ENCODE measurements around the gene TBX2.

TBX2 gene

DNA sequence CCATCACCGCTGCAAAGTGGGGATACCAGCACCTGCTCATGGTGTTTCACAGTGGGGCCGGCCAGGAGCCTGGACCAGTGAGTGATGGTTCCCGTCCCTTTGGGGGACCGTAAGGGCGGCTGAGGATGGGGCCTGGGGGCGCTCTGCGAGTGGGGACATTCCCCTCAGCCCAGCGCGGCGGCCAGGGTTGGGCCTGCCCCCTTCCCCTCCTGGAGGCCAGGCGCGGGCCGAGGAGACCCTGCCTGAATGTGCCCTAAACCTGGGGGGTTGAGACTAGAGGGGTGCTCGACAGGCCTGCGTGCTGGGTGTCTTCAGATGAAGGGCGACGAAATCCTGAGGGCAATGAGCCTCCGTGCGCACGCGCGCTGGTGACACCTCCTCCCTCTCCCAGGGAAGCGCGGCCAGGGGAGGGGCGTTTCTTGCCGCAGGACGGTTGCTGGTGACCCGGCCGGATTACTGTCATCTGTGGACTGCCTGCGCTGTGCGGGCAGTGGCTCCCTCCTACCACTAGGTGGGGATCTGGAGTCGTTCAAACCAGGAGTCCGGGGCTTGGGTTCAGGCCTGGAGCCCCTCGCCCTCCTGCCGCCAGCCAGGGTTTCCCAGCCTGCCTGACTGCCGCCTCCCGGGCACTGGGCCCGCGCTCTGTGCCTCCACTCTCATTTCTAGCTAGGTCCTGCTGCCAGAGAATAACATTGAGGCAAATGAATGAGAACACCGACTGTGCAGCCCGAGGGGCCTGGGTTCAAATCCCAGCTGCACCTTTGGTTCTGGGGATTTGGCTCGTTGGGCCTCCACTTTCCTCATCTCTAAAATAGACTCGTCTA lies 17.1 kb downstream of the TBX2 start:
- Histone ChIP-seq H3K79me2 (ENCODE audit: control insufficient read depth, low read length) (no peaks in the 10 kb centered on the region), H3K9me2 (replicated peaks; ENCODE audit: control insufficient read depth, low read length) (no peaks in the 10 kb centered on the region), H3K4me2 (ENCODE audit: low read length) (no peak overlapping the region), H3K4me3 (ENCODE audit: low read length) (no peak overlapping the region), H4K20me1 (ENCODE audit: control insufficient read depth, insufficient read depth, low read depth, low read length) (no peaks in the 10 kb centered on the region), H3K27ac (ENCODE audit: low read depth, low read length) (no peak overlapping the region), H3K27me3 (ENCODE audit: control insufficient read depth, low read length) (peaks cover 11% of the 10 kb centered on the region), H3K36me3 (ENCODE audit: control insufficient read depth, low read length) (no peaks in the 10 kb centered on the region), H3K4me1 (ENCODE audit: control insufficient read depth, low read length) (peaks cover 6% of the 10 kb centered on the region), H3F3A (ENCODE audit: control insufficient read depth, insufficient read depth) (no peaks in the 10 kb centered on the region), H3K9me3 (ENCODE audit: control insufficient read depth, insufficient read depth, low read length) (no peaks in the 10 kb centered on the region)
- no peak for TF ChIP-seq EZH2phosphoT487 (IDR thresholded peaks at IDR 0.05; ENCODE audit: borderline replicate concordance, low read length)
- TF ChIP-seq, protein P1, sequence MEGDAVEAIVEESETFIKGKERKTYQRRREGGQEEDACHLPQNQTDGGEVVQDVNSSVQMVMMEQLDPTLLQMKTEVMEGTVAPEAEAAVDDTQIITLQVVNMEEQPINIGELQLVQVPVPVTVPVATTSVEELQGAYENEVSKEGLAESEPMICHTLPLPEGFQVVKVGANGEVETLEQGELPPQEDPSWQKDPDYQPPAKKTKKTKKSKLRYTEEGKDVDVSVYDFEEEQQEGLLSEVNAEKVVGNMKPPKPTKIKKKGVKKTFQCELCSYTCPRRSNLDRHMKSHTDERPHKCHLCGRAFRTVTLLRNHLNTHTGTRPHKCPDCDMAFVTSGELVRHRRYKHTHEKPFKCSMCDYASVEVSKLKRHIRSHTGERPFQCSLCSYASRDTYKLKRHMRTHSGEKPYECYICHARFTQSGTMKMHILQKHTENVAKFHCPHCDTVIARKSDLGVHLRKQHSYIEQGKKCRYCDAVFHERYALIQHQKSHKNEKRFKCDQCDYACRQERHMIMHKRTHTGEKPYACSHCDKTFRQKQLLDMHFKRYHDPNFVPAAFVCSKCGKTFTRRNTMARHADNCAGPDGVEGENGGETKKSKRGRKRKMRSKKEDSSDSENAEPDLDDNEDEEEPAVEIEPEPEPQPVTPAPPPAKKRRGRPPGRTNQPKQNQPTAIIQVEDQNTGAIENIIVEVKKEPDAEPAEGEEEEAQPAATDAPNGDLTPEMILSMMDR (IDR thresholded peaks at IDR 0.05; ENCODE audit: low read depth, low read length, poor library complexity, severe bottlenecking) = peak; percentile 84

DNA sequence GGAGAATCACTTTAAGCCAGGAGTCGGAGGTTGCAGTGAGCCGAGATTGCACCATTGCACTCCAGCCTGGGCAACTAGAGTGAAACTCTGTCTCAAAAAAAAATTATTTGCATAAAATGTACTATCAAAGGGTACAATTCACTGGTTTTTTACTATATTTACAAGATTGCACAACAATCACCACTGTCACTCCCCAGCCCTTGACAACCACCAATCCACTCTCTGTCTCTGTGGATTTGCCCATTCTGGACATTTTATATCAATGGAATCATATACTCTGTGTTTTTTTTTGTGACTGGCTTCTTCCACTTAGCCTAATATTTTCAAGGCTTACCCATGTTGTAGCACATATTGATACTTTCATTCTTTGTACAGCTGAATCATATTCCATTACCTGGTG lies 18.8 kb downstream of the TBX2 start:
- peaks cover 9% of the 10 kb centered on the region for H3K27me3 ChIP-seq (ENCODE audit: control insufficient read depth, low read length)

DNA sequence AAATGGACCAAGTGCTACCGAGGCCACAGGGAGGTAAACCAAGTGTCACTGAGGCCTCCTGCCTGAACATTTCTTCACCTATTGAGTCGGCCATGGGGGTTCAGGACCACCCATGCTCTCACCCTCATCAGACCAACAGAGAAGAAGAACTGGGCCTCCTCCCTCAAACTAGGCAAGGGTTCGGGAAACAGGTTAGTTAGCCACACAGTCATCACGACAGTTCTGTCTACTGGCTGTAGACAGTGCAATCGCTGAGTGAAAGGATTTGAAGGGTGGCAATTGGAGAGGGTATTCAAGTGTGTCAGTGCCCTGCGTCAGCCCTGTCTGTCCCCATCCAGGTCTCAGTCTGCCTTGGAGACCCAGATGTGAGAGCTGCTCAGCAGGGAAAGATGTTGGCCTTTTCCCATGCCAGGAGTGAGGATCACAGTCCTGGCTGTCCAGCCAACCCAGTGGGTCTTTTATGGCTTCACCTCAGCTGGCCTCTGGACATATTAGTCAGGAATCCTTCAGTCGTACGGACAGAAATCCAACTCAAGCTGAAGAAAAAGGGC lies 19.9 kb downstream of the TBX2 start:
- Histone ChIP-seq H3K79me2 (ENCODE audit: control insufficient read depth, low read length) (no peaks in the 10 kb centered on the region), H3K27ac (ENCODE audit: low read depth, low read length) (no peak overlapping the region), H3K4me1 (ENCODE audit: control insufficient read depth, low read length) (no peaks in the 10 kb centered on the region)

More for the DNA sequence above, 18.8 kb downstream of the TBX2 start:
- Histone ChIP-seq H3K4me3 (ENCODE audit: low read length) (no peak overlapping the region), H3K79me2 (ENCODE audit: control insufficient read depth, low read length) (no peaks in the 10 kb centered on the region), H3K36me3 (ENCODE audit: control insufficient read depth, low read length) (no peaks in the 10 kb centered on the region), H3K9me3 (ENCODE audit: control insufficient read depth, insufficient read depth, low read length) (no peaks in the 10 kb centered on the region), H3K4me1 (ENCODE audit: control insufficient read depth, low read length) (no peaks in the 10 kb centered on the region), H3K27ac (ENCODE audit: low read depth, low read length) (no peak overlapping the region), H3F3A (ENCODE audit: control insufficient read depth, insufficient read depth) (no peaks in the 10 kb centered on the region), H4K20me1 (ENCODE audit: control insufficient read depth, insufficient read depth, low read depth, low read length) (no peaks in the 10 kb centered on the region), H3K4me2 (ENCODE audit: low read length) (no peak overlapping the region), H3K9me2 (replicated peaks; ENCODE audit: control insufficient read depth, low read length) (no peaks in the 10 kb centered on the region)
- TF ChIP-seq, protein P1 (IDR thresholded peaks at IDR 0.05; ENCODE audit: low read depth, low read length, poor library complexity, severe bottlenecking) = no peak
- no peak for TF ChIP-seq EZH2phosphoT487 (IDR thresholded peaks at IDR 0.05; ENCODE audit: borderline replicate concordance, low read length)

More for the DNA sequence above, 19.9 kb downstream of the TBX2 start:
- Histone ChIP-seq H3K27me3 (ENCODE audit: control insufficient read depth, low read length) (peaks cover 9% of the 10 kb centered on the region), H3K4me3 (ENCODE audit: low read length) (no peak overlapping the region), H3K4me2 (ENCODE audit: low read length) (no peak overlapping the region), H4K20me1 (ENCODE audit: control insufficient read depth, insufficient read depth, low read depth, low read length) (no peaks in the 10 kb centered on the region), H3K9me2 (replicated peaks; ENCODE audit: control insufficient read depth, low read length) (no peaks in the 10 kb centered on the region), H3K36me3 (ENCODE audit: control insufficient read depth, low read length) (no peaks in the 10 kb centered on the region), H3K9me3 (ENCODE audit: control insufficient read depth, insufficient read depth, low read length) (no peaks in the 10 kb centered on the region), H3F3A (ENCODE audit: control insufficient read depth, insufficient read depth) (no peaks in the 10 kb centered on the region)
- TF ChIP-seq, protein P1 (IDR thresholded peaks at IDR 0.05; ENCODE audit: low read depth, low read length, poor library complexity, severe bottlenecking) = no peak
- TF ChIP-seq EZH2phosphoT487 (IDR thresholded peaks at IDR 0.05; ENCODE audit: borderline replicate concordance, low read length) = no peak
